ENCODE measurements around the gene PHYHD1. TPM values are rescaled to one million over a fixed set of nuclear protein-coding genes. Genes with fewer than 3 reads are reported as not detected.
A peak's percentile ranks its signal among the peaks of the same experiment; 100 is the strongest.

The PHYHD1 gene
- total and polyA plus RNA-seq, 2 of the 13 experiments (the other 11 are each of a cell fraction or from before 2014, with no cell fraction given) = 10.6 to 25.3 TPM

- TF ChIP-seq ZNF17 (CRISPR knock-in tag; IDR thresholded peaks at IDR 0.05) = no peak
- TF ChIP-seq ZNF609 (CRISPR knock-in tag; IDR thresholded peaks at IDR 0.05; ENCODE audit: borderline replicate concordance) = 0 out of 2 replicates have a peak, but pooled peaks have one; percentile 17
- TF ChIP-seq NFYC (CRISPR knock-in tag; IDR thresholded peaks at IDR 0.05) = no peak
- TF ChIP-seq, protein P1, sequence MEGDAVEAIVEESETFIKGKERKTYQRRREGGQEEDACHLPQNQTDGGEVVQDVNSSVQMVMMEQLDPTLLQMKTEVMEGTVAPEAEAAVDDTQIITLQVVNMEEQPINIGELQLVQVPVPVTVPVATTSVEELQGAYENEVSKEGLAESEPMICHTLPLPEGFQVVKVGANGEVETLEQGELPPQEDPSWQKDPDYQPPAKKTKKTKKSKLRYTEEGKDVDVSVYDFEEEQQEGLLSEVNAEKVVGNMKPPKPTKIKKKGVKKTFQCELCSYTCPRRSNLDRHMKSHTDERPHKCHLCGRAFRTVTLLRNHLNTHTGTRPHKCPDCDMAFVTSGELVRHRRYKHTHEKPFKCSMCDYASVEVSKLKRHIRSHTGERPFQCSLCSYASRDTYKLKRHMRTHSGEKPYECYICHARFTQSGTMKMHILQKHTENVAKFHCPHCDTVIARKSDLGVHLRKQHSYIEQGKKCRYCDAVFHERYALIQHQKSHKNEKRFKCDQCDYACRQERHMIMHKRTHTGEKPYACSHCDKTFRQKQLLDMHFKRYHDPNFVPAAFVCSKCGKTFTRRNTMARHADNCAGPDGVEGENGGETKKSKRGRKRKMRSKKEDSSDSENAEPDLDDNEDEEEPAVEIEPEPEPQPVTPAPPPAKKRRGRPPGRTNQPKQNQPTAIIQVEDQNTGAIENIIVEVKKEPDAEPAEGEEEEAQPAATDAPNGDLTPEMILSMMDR (CRISPR knock-in tag; IDR thresholded peaks at IDR 0.05) = peak; percentile 27; the same call in 1 of the 2 replicates
- TF ChIP-seq NCOA2 (CRISPR knock-in tag; IDR thresholded peaks at IDR 0.05) = no peak
- TF ChIP-seq ZSCAN31 (CRISPR knock-in tag; IDR thresholded peaks at IDR 0.05; ENCODE audit: low read depth) = 0 out of 2 replicates have a peak, but pooled peaks have one; percentile 46
- TF ChIP-seq, protein P2, sequence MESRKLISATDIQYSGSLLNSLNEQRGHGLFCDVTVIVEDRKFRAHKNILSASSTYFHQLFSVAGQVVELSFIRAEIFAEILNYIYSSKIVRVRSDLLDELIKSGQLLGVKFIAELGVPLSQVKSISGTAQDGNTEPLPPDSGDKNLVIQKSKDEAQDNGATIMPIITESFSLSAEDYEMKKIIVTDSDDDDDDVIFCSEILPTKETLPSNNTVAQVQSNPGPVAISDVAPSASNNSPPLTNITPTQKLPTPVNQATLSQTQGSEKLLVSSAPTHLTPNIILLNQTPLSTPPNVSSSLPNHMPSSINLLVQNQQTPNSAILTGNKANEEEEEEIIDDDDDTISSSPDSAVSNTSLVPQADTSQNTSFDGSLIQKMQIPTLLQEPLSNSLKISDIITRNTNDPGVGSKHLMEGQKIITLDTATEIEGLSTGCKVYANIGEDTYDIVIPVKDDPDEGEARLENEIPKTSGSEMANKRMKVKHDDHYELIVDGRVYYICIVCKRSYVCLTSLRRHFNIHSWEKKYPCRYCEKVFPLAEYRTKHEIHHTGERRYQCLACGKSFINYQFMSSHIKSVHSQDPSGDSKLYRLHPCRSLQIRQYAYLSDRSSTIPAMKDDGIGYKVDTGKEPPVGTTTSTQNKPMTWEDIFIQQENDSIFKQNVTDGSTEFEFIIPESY (CRISPR knock-in tag; IDR thresholded peaks at IDR 0.05) = peak; percentile 33; the same call in 1 of the 2 replicates
- 0 out of 2 replicates have a peak, but pooled peaks have one; percentile 44 for TF ChIP-seq SAFB2 (CRISPR knock-in tag; IDR thresholded peaks at IDR 0.05; ENCODE audit: borderline replicate concordance, low read depth)
- TF ChIP-seq RXRA (CRISPR knock-in tag; IDR thresholded peaks at IDR 0.05) = peak; percentile 52; the same call in 1 of the 2 replicates
- TF ChIP-seq MBD4 (IDR thresholded peaks at IDR 0.05; ENCODE audit: borderline replicate concordance, low read length) = no peak
- no peak for TF ChIP-seq KDM3A (CRISPR knock-in tag; IDR thresholded peaks at IDR 0.05; ENCODE audit: low read depth)
- no peak for TF ChIP-seq RORA (CRISPR knock-in tag; IDR thresholded peaks at IDR 0.05)
- TF ChIP-seq, protein P3, sequence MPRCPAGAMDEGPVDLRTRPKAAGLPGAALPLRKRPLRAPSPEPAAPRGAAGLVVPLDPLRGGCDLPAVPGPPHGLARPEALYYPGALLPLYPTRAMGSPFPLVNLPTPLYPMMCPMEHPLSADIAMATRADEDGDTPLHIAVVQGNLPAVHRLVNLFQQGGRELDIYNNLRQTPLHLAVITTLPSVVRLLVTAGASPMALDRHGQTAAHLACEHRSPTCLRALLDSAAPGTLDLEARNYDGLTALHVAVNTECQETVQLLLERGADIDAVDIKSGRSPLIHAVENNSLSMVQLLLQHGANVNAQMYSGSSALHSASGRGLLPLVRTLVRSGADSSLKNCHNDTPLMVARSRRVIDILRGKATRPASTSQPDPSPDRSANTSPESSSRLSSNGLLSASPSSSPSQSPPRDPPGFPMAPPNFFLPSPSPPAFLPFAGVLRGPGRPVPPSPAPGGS (CRISPR knock-in tag; IDR thresholded peaks at IDR 0.05) = 0 out of 2 replicates have a peak, but pooled peaks have one; percentile 64
- peak; percentile 34; the same call in 1 of the 2 replicates for TF ChIP-seq SP4 (CRISPR knock-in tag; IDR thresholded peaks at IDR 0.05)
- no peak for TF ChIP-seq TBX3 (IDR thresholded peaks at IDR 0.05; ENCODE audit: borderline replicate concordance)
- TF ChIP-seq NFKB2 (CRISPR knock-in tag; IDR thresholded peaks at IDR 0.05; ENCODE audit: borderline replicate concordance) = 0 out of 2 replicates have a peak, but pooled peaks have one; percentile 25
- TF ChIP-seq ZNF30 (CRISPR knock-in tag; IDR thresholded peaks at IDR 0.05) = no peak
- TF ChIP-seq ZFX (CRISPR knock-in tag; IDR thresholded peaks at IDR 0.05; ENCODE audit: low read depth) = peak; percentile 31
These were observed 7.5 kb upstream of the PHYHD1 start (continued) for GRCh38 chr9:128913048-128913900.
